ENCODE measurements around the gene LSG1. TPM values are rescaled to one million over a fixed set of nuclear protein-coding genes. Genes with fewer than 3 reads are reported as not detected.

Gene LSG1
- total and polyA plus RNA-seq, 2 donors: 21.7 to 29.5 TPM

GRCh38 chr3:194647747-194648146 is 24.2 kb downstream of the LSG1 start:
- Histone ChIP-seq H3K27ac (ENCODE audit: low read depth in 1 of 2, low read length in 1 of 2) (no peak overlapping the region), H3K27me3 (ENCODE audit: control insufficient read depth in 2 of 2, insufficient read depth in 1 of 2, low read length in 1 of 2) (no peaks in the 10 kb centered on the region), H3K4me1 (ENCODE audit: control insufficient read depth in 2 of 2, insufficient read depth in 2 of 2, low read length in 2 of 2) (no peaks in the 10 kb centered on the region), H3K36me3 (ENCODE audit: control insufficient read depth in 2 of 2, insufficient read depth in 2 of 2, low read length in 1 of 2) (peaks cover 46 to 84% of the 10 kb centered on the region in 2 donors), H3K9me3 (ENCODE audit: control insufficient read depth in 2 of 2, insufficient read depth in 1 of 2, low read length in 1 of 2) (no peaks in the 10 kb centered on the region), H3K4me3 (ENCODE audit: low read length in 2 of 2) (no peak overlapping the region)
- WGBS: 97% methylated on average over 3 of the region's 3 CpGs
- no peak for DNase-seq (ENCODE audit: low read depth in 6 of 9, low spot score in 9 of 9)

GRCh38 chr3:194642769-194643168 is 29.2 kb downstream of the LSG1 start:
- Histone ChIP-seq H3K9me3 (ENCODE audit: control insufficient read depth in 2 of 2, insufficient read depth in 1 of 2, low read length in 1 of 2) (no peaks in the 10 kb centered on the region), H3K27me3 (ENCODE audit: control insufficient read depth in 2 of 2, insufficient read depth in 1 of 2, low read length in 1 of 2) (no peaks in the 10 kb centered on the region), H3K4me3 (ENCODE audit: low read length in 2 of 2) (no peak overlapping the region), H3K27ac (ENCODE audit: low read depth in 1 of 2, low read length in 1 of 2) (no peak overlapping the region), H3K4me1 (ENCODE audit: control insufficient read depth in 2 of 2, insufficient read depth in 2 of 2, low read length in 2 of 2) (peaks cover 0 to 4% of the 10 kb centered on the region in 2 donors), H3K36me3 (ENCODE audit: control insufficient read depth in 2 of 2, insufficient read depth in 2 of 2, low read length in 1 of 2) (peaks cover 28 to 60% of the 10 kb centered on the region in 2 donors)
- 96% methylated on average over 2 of the region's 2 CpGs for WGBS
- DNase-seq (ENCODE audit: low read depth in 6 of 9, low spot score in 9 of 9): no peak

GRCh38 chr3:194640829-194641228 is 31.2 kb downstream of the LSG1 start:
- H3K4me1 ChIP-seq (ENCODE audit: control insufficient read depth in 2 of 2, insufficient read depth in 2 of 2, low read length in 2 of 2): peaks cover 0 to 4% of the 10 kb centered on the region in 2 donors
- no peak overlapping the region for H3K27ac ChIP-seq (ENCODE audit: low read depth in 1 of 2, low read length in 1 of 2)
- 63% methylated on average over 7 of the region's 7 CpGs for WGBS
- no peak overlapping the region for H3K4me3 ChIP-seq (ENCODE audit: low read length in 2 of 2)
- DNase-seq (ENCODE audit: low read depth in 6 of 9, low spot score in 9 of 9): peak; percentile 18 to 77 (median 53)
- no peaks in the 10 kb centered on the region for H3K27me3 ChIP-seq (ENCODE audit: control insufficient read depth in 2 of 2, insufficient read depth in 1 of 2, low read length in 1 of 2)
- no peaks in the 10 kb centered on the region for H3K9me3 ChIP-seq (ENCODE audit: control insufficient read depth in 2 of 2, insufficient read depth in 1 of 2, low read length in 1 of 2)
- H3K36me3 ChIP-seq (ENCODE audit: control insufficient read depth in 2 of 2, insufficient read depth in 2 of 2, low read length in 1 of 2): peaks cover 25 to 47% of the 10 kb centered on the region in 2 donors

- H3K9me3 ChIP-seq (ENCODE audit: control insufficient read depth in 2 of 2, insufficient read depth in 1 of 2, low read length in 1 of 2): no peaks in the 10 kb centered on the region
- peaks cover 18 to 33% of the 10 kb centered on the region in 2 donors for H3K36me3 ChIP-seq (ENCODE audit: control insufficient read depth in 2 of 2, insufficient read depth in 2 of 2, low read length in 1 of 2)
- H3K27me3 ChIP-seq (ENCODE audit: control insufficient read depth in 2 of 2, insufficient read depth in 1 of 2, low read length in 1 of 2): no peaks in the 10 kb centered on the region
- H3K4me1 ChIP-seq (ENCODE audit: control insufficient read depth in 2 of 2, insufficient read depth in 2 of 2, low read length in 2 of 2): peaks cover 0 to 4% of the 10 kb centered on the region in 2 donors
- WGBS: over 99% methylated on average over 10 of the region's 10 CpGs
- H3K27ac ChIP-seq (ENCODE audit: low read depth in 1 of 2, low read length in 1 of 2): no peak overlapping the region
- no peak overlapping the region for H3K4me3 ChIP-seq (ENCODE audit: low read length in 2 of 2)
- DNase-seq (ENCODE audit: low read depth in 6 of 9, low spot score in 9 of 9): no peak
These were observed 32.9 kb downstream of the LSG1 start for GRCh38 chr3:194638991-194639605.

- H3K36me3 ChIP-seq (ENCODE audit: control insufficient read depth in 2 of 2, insufficient read depth in 2 of 2, low read length in 1 of 2): peaks cover 13 to 23% of the 10 kb centered on the region in 2 donors
- peaks cover 0 to 10% of the 10 kb centered on the region in 2 donors for H3K4me1 ChIP-seq (ENCODE audit: control insufficient read depth in 2 of 2, insufficient read depth in 2 of 2, low read length in 2 of 2)
- H3K27ac ChIP-seq (ENCODE audit: low read depth in 1 of 2, low read length in 1 of 2): no peak overlapping the region
- H3K4me3 ChIP-seq (ENCODE audit: low read length in 2 of 2): no peak overlapping the region
- 99% methylated on average over 22 of the region's 22 CpGs for WGBS
- peaks cover 0 to 2% of the 10 kb centered on the region in 2 donors for H3K27me3 ChIP-seq (ENCODE audit: control insufficient read depth in 2 of 2, insufficient read depth in 1 of 2, low read length in 1 of 2)
- H3K9me3 ChIP-seq (ENCODE audit: control insufficient read depth in 2 of 2, insufficient read depth in 1 of 2, low read length in 1 of 2): peaks cover 0 to 2% of the 10 kb centered on the region in 2 donors
- DNase-seq (ENCODE audit: low read depth in 6 of 9, low spot score in 9 of 9): no peak
These were observed 34.2 kb downstream of the LSG1 start for GRCh38 chr3:194637541-194638400.

- WGBS: 95% methylated on average over 3 of the region's 3 CpGs
These were observed 34.9 kb downstream of the LSG1 start for GRCh38 chr3:194637066-194637465.

GRCh38 chr3:194633349-194634004 is 38.5 kb downstream of the LSG1 start, which contains the start of gene TMEM44:
Gene TMEM44, minus strand, starts transcription at chr3:194633419. Its CDS starts 204 bp downstream, at chr3:194633215.
- Histone ChIP-seq H3K4me3 (ENCODE audit: low read length in 2 of 2) (peak within 1 kb of the TSS; percentile 57 to 84), H3K36me3 (ENCODE audit: control insufficient read depth in 2 of 2, insufficient read depth in 2 of 2, low read length in 1 of 2) (no peaks in the 10 kb centered on the region), H3K4me1 (ENCODE audit: control insufficient read depth in 2 of 2, insufficient read depth in 2 of 2, low read length in 2 of 2) (peaks cover 0 to 12% of the 10 kb centered on the region in 2 donors), H3K27me3 (ENCODE audit: control insufficient read depth in 2 of 2, insufficient read depth in 1 of 2, low read length in 1 of 2) (peaks cover 0 to 5% of the 10 kb centered on the region in 2 donors), H3K9me3 (ENCODE audit: control insufficient read depth in 2 of 2, insufficient read depth in 1 of 2, low read length in 1 of 2) (peaks cover 3 to 33% of the 10 kb centered on the region in 2 donors), H3K27ac (ENCODE audit: low read depth in 1 of 2, low read length in 1 of 2) (peak within 1 kb of the TSS in 1 of 2 donors; percentile 49)
- peak; percentile 48 to 81 (median 60) for DNase-seq (ENCODE audit: low read depth in 6 of 9, low spot score in 9 of 9)
- 1% methylated on average over 66 of the region's 66 CpGs for WGBS

More at GRCh38 chr3:194637066-194637465, 34.9 kb downstream of the LSG1 start:
- H3K36me3 ChIP-seq (ENCODE audit: control insufficient read depth in 2 of 2, insufficient read depth in 2 of 2, low read length in 1 of 2): peaks cover 13 to 19% of the 10 kb centered on the region in 2 donors
- peaks cover 0 to 16% of the 10 kb centered on the region in 2 donors for H3K4me1 ChIP-seq (ENCODE audit: control insufficient read depth in 2 of 2, insufficient read depth in 2 of 2, low read length in 2 of 2)
- H3K4me3 ChIP-seq (ENCODE audit: low read length in 2 of 2): no peak overlapping the region
- H3K27me3 ChIP-seq (ENCODE audit: control insufficient read depth in 2 of 2, insufficient read depth in 1 of 2, low read length in 1 of 2): peaks cover 0 to 5% of the 10 kb centered on the region in 2 donors
- DNase-seq (ENCODE audit: low read depth in 6 of 9, low spot score in 9 of 9): no peak
- H3K9me3 ChIP-seq (ENCODE audit: control insufficient read depth in 2 of 2, insufficient read depth in 1 of 2, low read length in 1 of 2): peaks cover 0 to 6% of the 10 kb centered on the region in 2 donors
- no peak overlapping the region for H3K27ac ChIP-seq (ENCODE audit: low read depth in 1 of 2, low read length in 1 of 2)

- H3K27ac ChIP-seq (ENCODE audit: low read depth in 1 of 2, low read length in 1 of 2): peak overlapping the region in 1 of 2 donors; percentile 49
- peaks cover 3 to 33% of the 10 kb centered on the region in 2 donors for H3K9me3 ChIP-seq (ENCODE audit: control insufficient read depth in 2 of 2, insufficient read depth in 1 of 2, low read length in 1 of 2)
- DNase-seq (ENCODE audit: low read depth in 6 of 9, low spot score in 9 of 9): peak in 4 of 9 donors; percentile 4 to 28 (median 7)
- H3K4me1 ChIP-seq (ENCODE audit: control insufficient read depth in 2 of 2, insufficient read depth in 2 of 2, low read length in 2 of 2): peaks cover 0 to 12% of the 10 kb centered on the region in 2 donors
- H3K4me3 ChIP-seq (ENCODE audit: low read length in 2 of 2): peak overlapping the region; percentile 57 to 84
- peaks cover 0 to 5% of the 10 kb centered on the region in 2 donors for H3K27me3 ChIP-seq (ENCODE audit: control insufficient read depth in 2 of 2, insufficient read depth in 1 of 2, low read length in 1 of 2)
- 2% methylated on average over 56 of the region's 56 CpGs for WGBS
- H3K36me3 ChIP-seq (ENCODE audit: control insufficient read depth in 2 of 2, insufficient read depth in 2 of 2, low read length in 1 of 2): no peaks in the 10 kb centered on the region
These were observed 39.1 kb downstream of the LSG1 start for GRCh38 chr3:194632809-194633348.
